K562 (cell line): ENCODE results near the gene IFT172. TPM values are rescaled to one million over a fixed set of nuclear protein-coding genes. Genes with fewer than 3 reads are reported as not detected.
A peak's percentile ranks its signal among the peaks of the same experiment; 100 is the strongest.

Experiments used
- ATF2 ChIP-seq: sonication (generic); formaldehyde crosslinking; IDR thresholded peaks from 2 replicates; pipeline ENCODE4 v1.8.1; 2022; ENCODE audit warnings: missing genetic modification reagents
- CREBBP ChIP-seq: IDR thresholded peaks from one replicate; pipeline ENCODE4 v1.6.1; 2012; ENCODE audit warnings: low read depth, mild to moderate bottlenecking, control low read depth, inconsistent platforms, low read length
- EP300 ChIP-seq: IDR thresholded peaks from 2 replicates; pipeline ENCODE4 v1.6.1; 2012; ENCODE audit warnings: low read length, improper control_type of control experiment
- FIP1L1 ChIP-seq: fragments of 200-400 bp; formaldehyde crosslinking; IDR thresholded peaks from 2 replicates; pipeline ENCODE4 v1.6.1; 2018; ENCODE audit warnings: mild to moderate bottlenecking, low read depth, low read length; ENCODE audit not compliant: poor library complexity, severe bottlenecking
- FUS ChIP-seq: fragments of 200-400 bp; formaldehyde crosslinking; optimal IDR thresholded peaks from 2 replicates; pipeline ENCODE3; 2017; ENCODE audit warnings: low read depth, low read length
- ILK ChIP-seq: fragments of 450-650 bp; IDR thresholded peaks from 2 replicates; pipeline ENCODE4 v1.6.1; 2016; ENCODE audit warnings: missing genetic modification characterization, low read depth, mild to moderate bottlenecking, missing compliant biosample characterization, moderate library complexity, borderline replicate concordance
- IRF1 ChIP-seq: sonication (generic); formaldehyde crosslinking; IDR thresholded peaks from 2 replicates; pipeline ENCODE4 v1.8.0; 2022; ENCODE audit warnings: missing genetic modification reagents, mild to moderate bottlenecking, borderline replicate concordance
- MAFF ChIP-seq: IDR thresholded peaks from 2 replicates; pipeline ENCODE4 v1.6.1; 2012; ENCODE audit warnings: low read length, improper control_type of control experiment
- MCM2 ChIP-seq: fragments of 450-650 bp; IDR thresholded peaks from 2 replicates; pipeline ENCODE4 v1.6.1; 2017; ENCODE audit warnings: low read depth, mild to moderate bottlenecking
- MCM7 ChIP-seq, 2 experiments: fragments of 450-650 bp; IDR thresholded peaks; 2 replicates each; pipeline ENCODE4 v1.6.1; 2016 to 2018
- NRF1 ChIP-seq, 2 experiments: fragments of 450-650 bp; IDR thresholded peaks in 1 of 2; conservative IDR thresholded peaks in 1 of 2; 2 replicates each; pipeline ENCODE4 v1.6.1; 2014; ENCODE audit warnings: mild to moderate bottlenecking in 2 of 2
- POLR2AphosphoS5 ChIP-seq: IDR thresholded peaks from 2 replicates; pipeline ENCODE4 v1.6.1; 2011; ENCODE audit warnings: mild to moderate bottlenecking, low read depth, low read length, moderate library complexity; ENCODE audit not compliant: control insufficient read depth, insufficient read depth
- POLR2G ChIP-seq: fragments of 200-400 bp; formaldehyde crosslinking; IDR thresholded peaks from 2 replicates; pipeline ENCODE4 v1.6.1; 2017; ENCODE audit warnings: low read depth, mild to moderate bottlenecking, antibody characterized with exemption, low read length, moderate library complexity
- PRPF4 ChIP-seq: fragments of 200-400 bp; formaldehyde crosslinking; IDR thresholded peaks from one replicate; pipeline ENCODE4 v1.6.1; 2017; ENCODE audit warnings: low read length, low read depth, mild to moderate bottlenecking; ENCODE audit not compliant: insufficient read depth, poor library complexity, severe bottlenecking
- SIN3B ChIP-seq: fragments of 450-650 bp; IDR thresholded peaks from 2 replicates; pipeline ENCODE4 v1.6.1; 2017; ENCODE audit warnings: low read depth, mild to moderate bottlenecking, moderate library complexity
- SRSF7 ChIP-seq: fragments of 200-400 bp; formaldehyde crosslinking; optimal IDR thresholded peaks from 2 replicates; pipeline ENCODE3; 2017; ENCODE audit warnings: mild to moderate bottlenecking, low read depth, low read length
- TAF7 ChIP-seq: fragments of 450-650 bp; IDR thresholded peaks from 2 replicates; pipeline ENCODE4 v1.6.1; 2016; ENCODE audit warnings: missing genetic modification characterization, missing compliant biosample characterization
- ZBTB17 ChIP-seq: fragments of 450-650 bp; formaldehyde crosslinking; IDR thresholded peaks from 2 replicates; pipeline ENCODE4 v1.4.0; 2020; ENCODE audit warnings: mild to moderate bottlenecking
- ZBTB5 ChIP-seq: fragments of 450-650 bp; IDR thresholded peaks from 2 replicates; pipeline ENCODE4 v1.6.1; 2017; ENCODE audit warnings: antibody characterized with exemption
- ZNF239 ChIP-seq: fragments of 250-450 bp; sonication (Bioruptor Pico); IDR thresholded peaks from 2 replicates; pipeline ENCODE4 v1.4.0; 2020; ENCODE audit warnings: mild to moderate bottlenecking
- ZNF274 ChIP-seq: IDR thresholded peaks from 2 replicates; pipeline ENCODE4 v1.6.1; 2011; ENCODE audit warnings: low read depth, mild to moderate bottlenecking, low read length, moderate library complexity, borderline replicate concordance
- polyA plus RNA-seq, 8 experiments: library from polyadenylated mRNA; depleted of rRNA in 4 of 8; stranded (reverse) in 5 of 8; unstranded in 3 of 8; fragments of >200 nt; fragmentation: Nextera tagmentation in 2 of 8; fragmentation: Illumina TruSeq in 1 of 8; extraction: Ambion mirVana in 2 of 8; extraction: Trizol in 1 of 8; gene quantifications; 2 replicates each; pipeline versions ENCODE4 v1.2.1 to v1.2.3, GENCODE V29; 2011 to 2014; ENCODE audit warnings: inconsistent platforms in 1 of 8, missing spikeins in 1 of 8
- total RNA-seq, 7 experiments: library from RNA; depleted of rRNA in 6 of 7; stranded (reverse); fragments of >200 nt in 6 of 7; fragmentation: Illumina TruSeq in 2 of 7; extraction: Trizol in 2 of 7; gene quantifications; 2 replicates each; pipeline versions ENCODE4 v1.2.1 to v1.2.3, GENCODE V29; 2011 to 2021; ENCODE audit warnings: low replicate concordance in 1 of 7

Gene IFT172
- total and polyA plus RNA-seq, 9 of the 15 experiments (the other 6 are each of a cell fraction or from before 2014, with no cell fraction given) = 5.6 to 19.1 (median 13.5) TPM

- TF ChIP-seq FUS (no peak), SRSF7 (no peak), SIN3B (no peak), MAFF (no peak), TAF7 (tag) (no peak), MCM7 (IDR thresholded peaks at IDR 0.05) (no peak), NRF1 (conservative IDR thresholded peaks at IDR 0.05 in 1 of 2, IDR thresholded peaks at IDR 0.05 in 1 of 2) (no peak), MCM2 (no peak), PRPF4 (no peak), ZNF239 (CRISPR knock-in tag) (no peak), POLR2AphosphoS5 (no peak), ZNF274 (no peak), ATF2 (CRISPR knock-in tag) (no peak), IRF1 (CRISPR knock-in tag) (no peak), EP300 (no peak), ZBTB5 (no peak), ILK (no peak), POLR2G (peak; percentile 72), ZBTB17 (0 out of 2 replicates have a peak, but pooled peaks have one; percentile 21), FIP1L1 (peak; percentile 41), CREBBP (no peak)
Observed at GRCh38 chr2:27441958-27442919, 47.3 kb downstream of the IFT172 start, which contains the start of gene KRTCAP3 (continued).
